ENCODE data around the gene GABBR2.

Gene GABBR2

GRCh38 chr9:98373609-98374008 lies 335.1 kb downstream of the GABBR2 start:
- TF ChIP-seq ZBTB7A (IDR thresholded peaks at IDR 0.05; ENCODE audit: low read depth) = no peak
- no peak for TF ChIP-seq YY1 (IDR thresholded peaks at IDR 0.05; ENCODE audit: low read depth)
- no peak for TF ChIP-seq TEAD4 (IDR thresholded peaks at IDR 0.05)
- TF ChIP-seq TCF12 (IDR thresholded peaks at IDR 0.05; ENCODE audit: low read depth) = no peak
- TF ChIP-seq EGR1 (IDR thresholded peaks at IDR 0.05) = no peak
- TF ChIP-seq MAX (IDR thresholded peaks at IDR 0.05) = no peak
- no peak for TF ChIP-seq TAF1 (IDR thresholded peaks at IDR 0.05; ENCODE audit: low read depth)
- TF ChIP-seq CEBPB (IDR thresholded peaks at IDR 0.05) = no peak

- no peak for TF ChIP-seq EP300 (IDR thresholded peaks at IDR 0.05; ENCODE audit: borderline replicate concordance)
Observed at GRCh38 chr9:98372077-98372836, 336.5 kb downstream of the GABBR2 start.

- TF ChIP-seq MAX (IDR thresholded peaks at IDR 0.05) (no peak), USF1 (IDR thresholded peaks at IDR 0.05) (no peak), TAF1 (IDR thresholded peaks at IDR 0.05; ENCODE audit: low read depth) (no peak), REST (IDR thresholded peaks at IDR 0.05; ENCODE audit: low read depth) (no peak), RAD21 (IDR thresholded peaks at IDR 0.05; ENCODE audit: low read depth) (no peak), CREB1 (IDR thresholded peaks at IDR 0.05; ENCODE audit: low read depth) (no peak), FOXM1 (IDR thresholded peaks at IDR 0.05; ENCODE audit: borderline replicate concordance, low read depth) (no peak), TEAD4 (IDR thresholded peaks at IDR 0.05) (no peak), CEBPB (IDR thresholded peaks at IDR 0.05) (no peak), EGR1 (IDR thresholded peaks at IDR 0.05) (no peak), TCF12 (IDR thresholded peaks at IDR 0.05; ENCODE audit: low read depth) (no peak), NFIC (IDR thresholded peaks at IDR 0.05) (no peak), ZBTB7A (IDR thresholded peaks at IDR 0.05; ENCODE audit: low read depth) (no peak), YY1 (IDR thresholded peaks at IDR 0.05; ENCODE audit: low read depth) (no peak), EP300 (IDR thresholded peaks at IDR 0.05; ENCODE audit: borderline replicate concordance) (no peak)
Observed at GRCh38 chr9:98370976-98371315, 337.8 kb downstream of the GABBR2 start.

- TF ChIP-seq FOXM1 (IDR thresholded peaks at IDR 0.05; ENCODE audit: borderline replicate concordance, low read depth) = no peak
- no peak for TF ChIP-seq RAD21 (IDR thresholded peaks at IDR 0.05; ENCODE audit: low read depth)
- TF ChIP-seq YY1 (IDR thresholded peaks at IDR 0.05; ENCODE audit: low read depth) = no peak
- TF ChIP-seq ZBTB7A (IDR thresholded peaks at IDR 0.05; ENCODE audit: low read depth) = no peak
- no peak for TF ChIP-seq CEBPB (IDR thresholded peaks at IDR 0.05)
- TF ChIP-seq CREB1 (IDR thresholded peaks at IDR 0.05; ENCODE audit: low read depth) = no peak
- no peak for TF ChIP-seq EP300 (IDR thresholded peaks at IDR 0.05; ENCODE audit: borderline replicate concordance)
- TF ChIP-seq REST (IDR thresholded peaks at IDR 0.05; ENCODE audit: low read depth) = no peak
- no peak for TF ChIP-seq USF1 (IDR thresholded peaks at IDR 0.05)
- no peak for TF ChIP-seq NFIC (IDR thresholded peaks at IDR 0.05)
- TF ChIP-seq TEAD4 (IDR thresholded peaks at IDR 0.05) = no peak
- no peak for TF ChIP-seq MAX (IDR thresholded peaks at IDR 0.05)
- no peak for TF ChIP-seq TCF12 (IDR thresholded peaks at IDR 0.05; ENCODE audit: low read depth)
- TF ChIP-seq EGR1 (IDR thresholded peaks at IDR 0.05) = no peak
Observed at GRCh38 chr9:98370300-98370975, 338.3 kb downstream of the GABBR2 start.

- TF ChIP-seq USF1 (IDR thresholded peaks at IDR 0.05) (no peak), YY1 (IDR thresholded peaks at IDR 0.05; ENCODE audit: low read depth) (no peak), RAD21 (IDR thresholded peaks at IDR 0.05; ENCODE audit: low read depth) (no peak), REST (IDR thresholded peaks at IDR 0.05; ENCODE audit: low read depth) (no peak), MAX (IDR thresholded peaks at IDR 0.05) (no peak), CREB1 (IDR thresholded peaks at IDR 0.05; ENCODE audit: low read depth) (no peak), EP300 (IDR thresholded peaks at IDR 0.05; ENCODE audit: borderline replicate concordance) (no peak), TCF12 (IDR thresholded peaks at IDR 0.05; ENCODE audit: low read depth) (no peak), TAF1 (IDR thresholded peaks at IDR 0.05; ENCODE audit: low read depth) (no peak)
Observed at GRCh38 chr9:98369896-98370295, 338.8 kb downstream of the GABBR2 start.
